ENCODE measurements around the gene GABBR2. TPM values are rescaled to one million over a fixed set of nuclear protein-coding genes. Genes with fewer than 3 reads are reported as not detected.

The GABBR2 gene
- total and polyA plus RNA-seq, 9 of the 15 experiments (the other 6 are each of a cell fraction or from before 2014, with no cell fraction given): 0.15 to 1.9 (median 0.32) TPM

DNA sequence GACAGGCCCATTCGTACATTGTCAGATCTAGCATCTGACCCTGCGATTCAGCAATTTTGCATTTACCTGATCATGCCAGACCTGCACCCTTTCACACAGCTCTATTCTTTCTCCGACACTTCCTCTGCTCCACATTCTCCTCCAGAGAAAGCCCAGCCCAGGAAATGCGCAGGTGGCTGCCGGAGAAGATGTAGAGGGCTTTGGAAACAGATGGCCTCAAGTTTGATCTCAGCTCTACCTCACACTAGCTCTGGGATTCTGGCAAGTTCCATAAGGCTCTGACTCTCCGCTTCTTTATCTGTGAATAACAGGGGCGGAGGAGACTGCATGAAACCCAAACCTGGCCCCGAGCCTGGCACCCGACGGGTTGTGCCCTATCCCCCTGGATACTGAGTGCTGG, 61.5 kb downstream of the GABBR2 start (continued):
- TF ChIP-seq, protein P1, sequence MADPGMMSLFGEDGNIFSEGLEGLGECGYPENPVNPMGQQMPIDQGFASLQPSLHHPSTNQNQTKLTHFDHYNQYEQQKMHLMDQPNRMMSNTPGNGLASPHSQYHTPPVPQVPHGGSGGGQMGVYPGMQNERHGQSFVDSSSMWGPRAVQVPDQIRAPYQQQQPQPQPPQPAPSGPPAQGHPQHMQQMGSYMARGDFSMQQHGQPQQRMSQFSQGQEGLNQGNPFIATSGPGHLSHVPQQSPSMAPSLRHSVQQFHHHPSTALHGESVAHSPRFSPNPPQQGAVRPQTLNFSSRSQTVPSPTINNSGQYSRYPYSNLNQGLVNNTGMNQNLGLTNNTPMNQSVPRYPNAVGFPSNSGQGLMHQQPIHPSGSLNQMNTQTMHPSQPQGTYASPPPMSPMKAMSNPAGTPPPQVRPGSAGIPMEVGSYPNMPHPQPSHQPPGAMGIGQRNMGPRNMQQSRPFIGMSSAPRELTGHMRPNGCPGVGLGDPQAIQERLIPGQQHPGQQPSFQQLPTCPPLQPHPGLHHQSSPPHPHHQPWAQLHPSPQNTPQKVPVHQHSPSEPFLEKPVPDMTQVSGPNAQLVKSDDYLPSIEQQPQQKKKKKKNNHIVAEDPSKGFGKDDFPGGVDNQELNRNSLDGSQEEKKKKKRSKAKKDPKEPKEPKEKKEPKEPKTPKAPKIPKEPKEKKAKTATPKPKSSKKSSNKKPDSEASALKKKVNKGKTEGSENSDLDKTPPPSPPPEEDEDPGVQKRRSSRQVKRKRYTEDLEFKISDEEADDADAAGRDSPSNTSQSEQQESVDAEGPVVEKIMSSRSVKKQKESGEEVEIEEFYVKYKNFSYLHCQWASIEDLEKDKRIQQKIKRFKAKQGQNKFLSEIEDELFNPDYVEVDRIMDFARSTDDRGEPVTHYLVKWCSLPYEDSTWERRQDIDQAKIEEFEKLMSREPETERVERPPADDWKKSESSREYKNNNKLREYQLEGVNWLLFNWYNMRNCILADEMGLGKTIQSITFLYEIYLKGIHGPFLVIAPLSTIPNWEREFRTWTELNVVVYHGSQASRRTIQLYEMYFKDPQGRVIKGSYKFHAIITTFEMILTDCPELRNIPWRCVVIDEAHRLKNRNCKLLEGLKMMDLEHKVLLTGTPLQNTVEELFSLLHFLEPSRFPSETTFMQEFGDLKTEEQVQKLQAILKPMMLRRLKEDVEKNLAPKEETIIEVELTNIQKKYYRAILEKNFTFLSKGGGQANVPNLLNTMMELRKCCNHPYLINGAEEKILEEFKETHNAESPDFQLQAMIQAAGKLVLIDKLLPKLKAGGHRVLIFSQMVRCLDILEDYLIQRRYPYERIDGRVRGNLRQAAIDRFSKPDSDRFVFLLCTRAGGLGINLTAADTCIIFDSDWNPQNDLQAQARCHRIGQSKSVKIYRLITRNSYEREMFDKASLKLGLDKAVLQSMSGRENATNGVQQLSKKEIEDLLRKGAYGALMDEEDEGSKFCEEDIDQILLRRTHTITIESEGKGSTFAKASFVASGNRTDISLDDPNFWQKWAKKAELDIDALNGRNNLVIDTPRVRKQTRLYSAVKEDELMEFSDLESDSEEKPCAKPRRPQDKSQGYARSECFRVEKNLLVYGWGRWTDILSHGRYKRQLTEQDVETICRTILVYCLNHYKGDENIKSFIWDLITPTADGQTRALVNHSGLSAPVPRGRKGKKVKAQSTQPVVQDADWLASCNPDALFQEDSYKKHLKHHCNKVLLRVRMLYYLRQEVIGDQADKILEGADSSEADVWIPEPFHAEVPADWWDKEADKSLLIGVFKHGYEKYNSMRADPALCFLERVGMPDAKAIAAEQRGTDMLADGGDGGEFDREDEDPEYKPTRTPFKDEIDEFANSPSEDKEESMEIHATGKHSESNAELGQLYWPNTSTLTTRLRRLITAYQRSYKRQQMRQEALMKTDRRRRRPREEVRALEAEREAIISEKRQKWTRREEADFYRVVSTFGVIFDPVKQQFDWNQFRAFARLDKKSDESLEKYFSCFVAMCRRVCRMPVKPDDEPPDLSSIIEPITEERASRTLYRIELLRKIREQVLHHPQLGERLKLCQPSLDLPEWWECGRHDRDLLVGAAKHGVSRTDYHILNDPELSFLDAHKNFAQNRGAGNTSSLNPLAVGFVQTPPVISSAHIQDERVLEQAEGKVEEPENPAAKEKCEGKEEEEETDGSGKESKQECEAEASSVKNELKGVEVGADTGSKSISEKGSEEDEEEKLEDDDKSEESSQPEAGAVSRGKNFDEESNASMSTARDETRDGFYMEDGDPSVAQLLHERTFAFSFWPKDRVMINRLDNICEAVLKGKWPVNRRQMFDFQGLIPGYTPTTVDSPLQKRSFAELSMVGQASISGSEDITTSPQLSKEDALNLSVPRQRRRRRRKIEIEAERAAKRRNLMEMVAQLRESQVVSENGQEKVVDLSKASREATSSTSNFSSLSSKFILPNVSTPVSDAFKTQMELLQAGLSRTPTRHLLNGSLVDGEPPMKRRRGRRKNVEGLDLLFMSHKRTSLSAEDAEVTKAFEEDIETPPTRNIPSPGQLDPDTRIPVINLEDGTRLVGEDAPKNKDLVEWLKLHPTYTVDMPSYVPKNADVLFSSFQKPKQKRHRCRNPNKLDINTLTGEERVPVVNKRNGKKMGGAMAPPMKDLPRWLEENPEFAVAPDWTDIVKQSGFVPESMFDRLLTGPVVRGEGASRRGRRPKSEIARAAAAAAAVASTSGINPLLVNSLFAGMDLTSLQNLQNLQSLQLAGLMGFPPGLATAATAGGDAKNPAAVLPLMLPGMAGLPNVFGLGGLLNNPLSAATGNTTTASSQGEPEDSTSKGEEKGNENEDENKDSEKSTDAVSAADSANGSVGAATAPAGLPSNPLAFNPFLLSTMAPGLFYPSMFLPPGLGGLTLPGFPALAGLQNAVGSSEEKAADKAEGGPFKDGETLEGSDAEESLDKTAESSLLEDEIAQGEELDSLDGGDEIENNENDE (IDR thresholded peaks at IDR 0.05; ENCODE audit: low read depth, low read length): no peak
- TF ChIP-seq EGR1 (conservative IDR thresholded peaks at IDR 0.05): no peak
- TF ChIP-seq SMARCE1 (IDR thresholded peaks at IDR 0.05): no peak
- no peak for TF ChIP-seq NR2F6 (CRISPR knock-in tag; IDR thresholded peaks at IDR 0.05)
- TF ChIP-seq MYBL2 (IDR thresholded peaks at IDR 0.05; ENCODE audit: low read depth): no peak
- TF ChIP-seq MYBL2 (CRISPR knock-in tag; IDR thresholded peaks at IDR 0.05; ENCODE audit: borderline replicate concordance): no peak
- TF ChIP-seq E2F6 (IDR thresholded peaks at IDR 0.05; ENCODE audit: borderline replicate concordance in 1 of 2, extremely low read depth in 1 of 2, insufficient read depth in 1 of 2, insufficient read length in 1 of 2, low read depth in 1 of 2, low read length in 1 of 2, poor library complexity in 1 of 2, severe bottlenecking in 1 of 2): no peak
- TF ChIP-seq HNRNPUL1 (IDR thresholded peaks at IDR 0.05; ENCODE audit: low read length): no peak
- TF ChIP-seq DNMT1 (IDR thresholded peaks at IDR 0.05): no peak
- no peak for TF ChIP-seq RBFOX2 (IDR thresholded peaks at IDR 0.05; ENCODE audit: low read depth, low read length)
- no peak for TF ChIP-seq ELF4 (CRISPR knock-in tag; IDR thresholded peaks at IDR 0.05)

Measured in K562 (cell line).